RWPE2 (cell line): Measurements from ENCODE around the gene KANK3.
A peak's percentile ranks its signal among the peaks of the same experiment; 100 is the strongest.
"Not testable (repeated sequence)": the region's sequence is repeated elsewhere in the genome, so short reads cannot be mapped to it uniquely, and the experiment has no call there.

ENCODE experiments used
- ATAC-seq: fragments of 200-7000 bp; cut with Tn5 transposase; 3 replicates; pipeline ENCODE4 v1.9.1; 2021; ENCODE audit warnings: low read depth
- DNase-seq: peaks from one replicate; pipeline ENCODE4 v3.0.0-alpha.2; 2020; ENCODE audit warnings: low spot score
- H3K27ac ChIP-seq: fragments of 450-650 bp; 2 replicates; pipeline ENCODE4 v1.5.1; 2017; ENCODE audit warnings: mild to moderate bottlenecking; ENCODE audit not compliant: poor library complexity, severe bottlenecking
- H3K27me3 ChIP-seq: fragments of 250-450 bp; sonication (Bioruptor Pico); 2 replicates; pipeline ENCODE4 v1.5.1; 2021; ENCODE audit warnings: mild to moderate bottlenecking, moderate library complexity; ENCODE audit not compliant: insufficient read depth, poor library complexity, severe bottlenecking
- H3K36me3 ChIP-seq: fragments of 250-450 bp; sonication (Bioruptor Pico); 2 replicates; pipeline ENCODE4 v1.5.1; 2020; ENCODE audit warnings: low read depth, mild to moderate bottlenecking, moderate library complexity
- H3K4me1 ChIP-seq: fragments of 250-450 bp; sonication (Bioruptor Pico); 2 replicates; pipeline ENCODE4 v1.5.1; 2021; ENCODE audit warnings: mild to moderate bottlenecking, moderate library complexity; ENCODE audit not compliant: insufficient read depth, poor library complexity, severe bottlenecking
- H3K4me3 ChIP-seq: fragments of 250-450 bp; sonication (Bioruptor Pico); 2 replicates; pipeline ENCODE4 v1.5.1; 2021; ENCODE audit warnings: mild to moderate bottlenecking, moderate library complexity; ENCODE audit not compliant: severe bottlenecking
- H3K9me3 ChIP-seq: fragments of 250-450 bp; sonication (Bioruptor Pico); 2 replicates; pipeline ENCODE4 v1.5.1; 2021; ENCODE audit warnings: mild to moderate bottlenecking, moderate library complexity; ENCODE audit not compliant: severe bottlenecking
- CTCF ChIP-seq: fragments of 450-650 bp; IDR thresholded peaks from one replicate; pipeline ENCODE4 v1.5.1; 2017; ENCODE audit warnings: mild to moderate bottlenecking, moderate library complexity; ENCODE audit not compliant: poor library complexity, severe bottlenecking

Gene KANK3

DNA sequence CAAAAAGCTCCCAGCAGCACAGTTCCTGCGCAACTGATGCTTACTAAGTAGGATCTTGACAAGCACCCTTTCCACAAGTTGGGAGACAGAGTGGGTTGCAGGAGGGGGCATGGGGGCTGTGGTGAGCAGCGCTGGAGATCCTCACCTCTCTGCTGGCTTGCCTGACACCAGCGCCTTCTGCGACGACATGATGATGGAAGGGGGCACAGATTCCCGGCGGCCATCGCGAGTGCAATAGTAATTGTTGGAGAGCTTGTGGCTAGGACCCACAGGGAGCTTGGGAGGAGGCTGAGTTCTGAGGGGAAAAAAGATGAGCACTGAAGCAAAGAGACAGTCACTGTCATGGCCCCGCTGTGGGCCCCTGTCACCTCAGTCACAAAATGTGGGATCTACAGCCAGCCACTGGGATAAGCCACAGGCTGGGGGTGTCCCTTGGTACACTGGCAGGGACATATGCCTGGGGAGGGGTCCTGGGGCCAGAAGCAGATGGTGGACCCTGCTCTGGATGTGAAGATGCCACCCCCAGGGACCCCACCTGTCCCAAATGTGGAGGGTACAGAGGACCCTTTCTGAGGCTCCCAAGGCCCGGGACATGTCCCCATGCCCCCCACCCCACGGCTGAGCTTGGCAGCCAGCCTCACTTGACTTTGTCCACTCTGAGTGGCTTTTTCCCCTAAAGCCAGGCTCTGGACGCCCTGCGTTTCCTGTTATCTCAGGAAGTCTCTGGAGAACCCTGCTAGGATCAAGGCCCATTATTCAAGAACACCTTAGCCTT is 26.5 kb downstream of the KANK3 start:
- no peaks in the 10 kb centered on the region for H3K9me3 ChIP-seq
- no peak overlapping the region for H3K27ac ChIP-seq
- TF ChIP-seq CTCF = no peak
- no peak overlapping the region for H3K4me3 ChIP-seq
- H3K4me1 ChIP-seq = peaks cover 9% of the 10 kb centered on the region
- no peak for DNase-seq
- peaks cover 52% of the 10 kb centered on the region for H3K36me3 ChIP-seq
- ATAC-seq = no peak
- H3K27me3 ChIP-seq = no peaks in the 10 kb centered on the region

DNA sequence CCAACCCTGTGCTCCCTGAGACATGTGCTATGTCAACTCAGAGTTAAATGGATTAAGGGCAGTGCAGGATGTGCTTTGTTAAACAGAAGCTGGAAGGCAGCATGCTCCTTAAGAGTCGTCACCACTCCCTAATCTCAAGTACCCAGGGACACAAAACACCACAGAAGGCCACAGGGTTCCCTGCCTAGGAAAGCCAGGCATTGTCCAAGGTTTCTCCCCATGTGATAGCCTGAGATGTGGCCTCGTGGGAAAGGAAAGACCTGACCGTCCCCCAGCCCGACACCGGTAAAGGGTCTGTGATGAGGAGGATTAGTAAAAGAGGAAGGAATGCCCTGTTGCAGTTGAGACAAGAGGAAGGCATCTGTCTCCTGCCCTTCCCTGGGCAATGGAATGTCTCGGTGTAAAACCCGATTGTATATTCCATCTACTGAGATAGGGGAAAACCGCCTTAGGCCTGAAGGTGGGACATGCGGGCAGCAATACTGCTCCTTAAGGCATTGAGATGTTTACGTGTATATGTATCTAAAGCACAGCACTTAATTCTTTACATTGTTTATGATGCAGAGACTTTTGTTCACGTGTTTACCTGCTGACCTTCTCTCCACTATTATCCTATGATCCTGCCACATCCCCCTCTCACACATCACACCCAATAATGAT is 28.0 kb downstream of the KANK3 start:
- not testable (repeated sequence) for H3K9me3 ChIP-seq, ATAC-seq, H3K27ac ChIP-seq, H3K4me3 ChIP-seq, H3K4me1 ChIP-seq, H3K27me3 ChIP-seq
- peak; percentile 7 for DNase-seq
- peaks cover 63% of the 10 kb centered on the region for H3K36me3 ChIP-seq

GRCh38 chr19:8311461-8312260 is 31.4 kb downstream of the KANK3 start:
- Histone ChIP-seq H3K4me1 (peaks cover 2% of the 10 kb centered on the region), H3K27ac (no peak overlapping the region), H3K4me3 (no peak overlapping the region), H3K27me3 (no peaks in the 10 kb centered on the region), H3K9me3 (no peaks in the 10 kb centered on the region), H3K36me3 (peaks cover 57% of the 10 kb centered on the region)
- no peak for TF ChIP-seq CTCF
- no peak for ATAC-seq
- peak; percentile 33 for DNase-seq

GRCh38 chr19:8310342-8311055 is 32.6 kb downstream of the KANK3 start:
- no peak for ATAC-seq
- no peak overlapping the region for H3K4me3 ChIP-seq
- DNase-seq = peak; percentile 13
- no peaks in the 10 kb centered on the region for H3K27me3 ChIP-seq
- peaks cover 3% of the 10 kb centered on the region for H3K4me1 ChIP-seq
- TF ChIP-seq CTCF = no peak
- H3K9me3 ChIP-seq = no peaks in the 10 kb centered on the region
- H3K27ac ChIP-seq = no peak overlapping the region
- H3K36me3 ChIP-seq = peaks cover 47% of the 10 kb centered on the region

DNA sequence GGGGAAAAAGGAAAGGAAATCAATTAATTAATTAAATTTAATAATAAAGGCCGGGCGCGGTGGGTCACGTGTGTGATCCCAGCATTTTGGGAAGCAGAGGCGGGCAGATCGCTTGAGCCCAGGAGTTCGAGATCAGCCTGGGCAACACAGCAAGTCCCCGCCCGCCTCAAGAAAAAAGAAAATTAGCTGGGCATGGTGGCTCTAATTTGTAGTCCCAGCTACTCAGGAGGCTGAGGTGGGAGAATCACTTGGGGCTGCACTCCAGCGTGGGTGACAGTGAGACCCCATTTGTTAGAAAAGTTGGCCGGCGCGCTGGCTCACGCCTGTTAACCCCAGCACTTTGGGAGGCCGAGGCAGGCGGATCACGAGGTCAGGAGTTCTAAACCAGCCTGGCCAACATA is 34.2 kb downstream of the KANK3 start:
- TF ChIP-seq CTCF = no peak
- Histone ChIP-seq H3K36me3 (peaks cover 31% of the 10 kb centered on the region), H3K27ac (peak overlapping the region; percentile 30), H3K27me3 (no peaks in the 10 kb centered on the region), H3K4me1 (peaks cover 3% of the 10 kb centered on the region), H3K9me3 (no peaks in the 10 kb centered on the region), H3K4me3 (no peak overlapping the region)
- DNase-seq = peak; percentile 16
- ATAC-seq = no peak
